ENCODE results near the gene GPR146. TPM values are rescaled to one million over a fixed set of nuclear protein-coding genes. Genes with fewer than 3 reads are reported as not detected.

Gene GPR146
- total RNA-seq, 6 experiments from 2014 or later = 13.3 to 45.3 (median 22.8) TPM

GRCh38 chr7:1093916-1094508 is 49.7 kb downstream of the GPR146 start:
- H3K4me1 ChIP-seq = peaks cover 0 to 48% (median 17%) of the 10 kb centered on the region in 4 donors
- ATAC-seq (no peak), DNase-seq (peak in 1 of 3 donors; percentile 54)
- WGBS (ENCODE audit: insufficient coverage, low coverage, low lambda C conversion rate, missing lambda C conversion rate) = 72% methylated on average over 11 of the region's 20 CpGs
- H3K27ac ChIP-seq = peak overlapping the region in 2 of 3 donors; percentile 72 to 84
- peaks cover 0 to 7% (median 0%) of the 10 kb centered on the region in 4 donors for H3K36me3 ChIP-seq
- TF ChIP-seq POLR2A (IDR thresholded peaks at IDR 0.05) = no peak
- TF ChIP-seq, protein P1, sequence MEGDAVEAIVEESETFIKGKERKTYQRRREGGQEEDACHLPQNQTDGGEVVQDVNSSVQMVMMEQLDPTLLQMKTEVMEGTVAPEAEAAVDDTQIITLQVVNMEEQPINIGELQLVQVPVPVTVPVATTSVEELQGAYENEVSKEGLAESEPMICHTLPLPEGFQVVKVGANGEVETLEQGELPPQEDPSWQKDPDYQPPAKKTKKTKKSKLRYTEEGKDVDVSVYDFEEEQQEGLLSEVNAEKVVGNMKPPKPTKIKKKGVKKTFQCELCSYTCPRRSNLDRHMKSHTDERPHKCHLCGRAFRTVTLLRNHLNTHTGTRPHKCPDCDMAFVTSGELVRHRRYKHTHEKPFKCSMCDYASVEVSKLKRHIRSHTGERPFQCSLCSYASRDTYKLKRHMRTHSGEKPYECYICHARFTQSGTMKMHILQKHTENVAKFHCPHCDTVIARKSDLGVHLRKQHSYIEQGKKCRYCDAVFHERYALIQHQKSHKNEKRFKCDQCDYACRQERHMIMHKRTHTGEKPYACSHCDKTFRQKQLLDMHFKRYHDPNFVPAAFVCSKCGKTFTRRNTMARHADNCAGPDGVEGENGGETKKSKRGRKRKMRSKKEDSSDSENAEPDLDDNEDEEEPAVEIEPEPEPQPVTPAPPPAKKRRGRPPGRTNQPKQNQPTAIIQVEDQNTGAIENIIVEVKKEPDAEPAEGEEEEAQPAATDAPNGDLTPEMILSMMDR (IDR thresholded peaks at IDR 0.05) = no peak
- no peaks in the 10 kb centered on the region for H3K9me3 ChIP-seq
- peak overlapping the region in 1 of 3 donors; percentile 10 for H3K4me3 ChIP-seq
- H3K27me3 ChIP-seq = no peaks in the 10 kb centered on the region
- intact Hi-C loops (cut with DNase I) = no loop called here

GRCh38 chr7:1094870-1095269 is 50.5 kb downstream of the GPR146 start:
- Histone ChIP-seq H3K4me3 (no peak overlapping the region), H3K27me3 (no peaks in the 10 kb centered on the region), H3K9me3 (no peaks in the 10 kb centered on the region), H3K4me1 (peaks cover 0 to 41% (median 17%) of the 10 kb centered on the region in 4 donors), H3K36me3 (peaks cover 0 to 7% (median 0%) of the 10 kb centered on the region in 4 donors), H3K27ac (peak overlapping the region in 1 of 3 donors; percentile 84)
- intact Hi-C loops (cut with DNase I) = no loop called here
- ATAC-seq = no peak
- TF ChIP-seq, protein P1 (IDR thresholded peaks at IDR 0.05) = no peak
- TF ChIP-seq POLR2A (IDR thresholded peaks at IDR 0.05) = no peak
- WGBS (ENCODE audit: insufficient coverage, low coverage, low lambda C conversion rate, missing lambda C conversion rate) = 83% methylated on average over 2 of the region's 14 CpGs
- DNase-seq = no peak

DNA sequence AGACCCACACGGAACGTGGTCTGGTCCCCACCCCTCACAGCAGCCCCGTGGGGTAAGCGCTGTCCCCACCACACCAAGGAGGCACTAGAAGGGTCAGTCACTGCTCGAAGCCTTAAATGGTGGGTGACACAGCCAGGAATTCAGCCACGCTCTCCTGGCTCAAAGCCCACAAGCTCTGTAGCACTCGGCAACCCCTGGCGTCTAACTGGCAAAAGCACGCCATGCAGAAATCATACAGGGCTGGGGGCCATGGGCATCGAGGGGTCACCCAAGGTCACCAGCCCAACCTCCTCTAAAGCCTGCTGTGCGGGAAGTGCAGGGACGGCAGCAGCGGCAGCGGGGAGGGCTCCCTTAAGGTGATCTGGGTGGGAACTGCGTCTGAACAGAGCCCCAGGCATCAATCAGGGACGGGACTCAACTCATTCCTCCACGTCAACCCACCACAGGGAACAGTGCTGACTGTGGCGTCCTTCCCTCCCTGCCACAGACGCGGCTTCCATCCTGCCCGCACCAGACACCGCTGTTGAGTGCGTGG is 51.3 kb downstream of the GPR146 start:
- intact Hi-C loops (cut with DNase I) = no loop called here
- TF ChIP-seq, protein P1 (IDR thresholded peaks at IDR 0.05) = no peak
- no peak for TF ChIP-seq POLR2A (IDR thresholded peaks at IDR 0.05)
- H3K9me3 ChIP-seq = no peaks in the 10 kb centered on the region
- no peak for DNase-seq
- peak overlapping the region in 2 of 3 donors; percentile 5 to 41 for H3K4me3 ChIP-seq
- H3K36me3 ChIP-seq = peaks cover 0 to 7% (median 0%) of the 10 kb centered on the region in 4 donors
- peak overlapping the region in 2 of 3 donors; percentile 46 to 78 for H3K27ac ChIP-seq
- H3K4me1 ChIP-seq = peaks cover 0 to 40% (median 17%) of the 10 kb centered on the region in 4 donors
- no peaks in the 10 kb centered on the region for H3K27me3 ChIP-seq
- 85% methylated on average over 6 of the region's 23 CpGs for WGBS (ENCODE audit: insufficient coverage, low coverage, low lambda C conversion rate, missing lambda C conversion rate)
- no peak for ATAC-seq

DNA sequence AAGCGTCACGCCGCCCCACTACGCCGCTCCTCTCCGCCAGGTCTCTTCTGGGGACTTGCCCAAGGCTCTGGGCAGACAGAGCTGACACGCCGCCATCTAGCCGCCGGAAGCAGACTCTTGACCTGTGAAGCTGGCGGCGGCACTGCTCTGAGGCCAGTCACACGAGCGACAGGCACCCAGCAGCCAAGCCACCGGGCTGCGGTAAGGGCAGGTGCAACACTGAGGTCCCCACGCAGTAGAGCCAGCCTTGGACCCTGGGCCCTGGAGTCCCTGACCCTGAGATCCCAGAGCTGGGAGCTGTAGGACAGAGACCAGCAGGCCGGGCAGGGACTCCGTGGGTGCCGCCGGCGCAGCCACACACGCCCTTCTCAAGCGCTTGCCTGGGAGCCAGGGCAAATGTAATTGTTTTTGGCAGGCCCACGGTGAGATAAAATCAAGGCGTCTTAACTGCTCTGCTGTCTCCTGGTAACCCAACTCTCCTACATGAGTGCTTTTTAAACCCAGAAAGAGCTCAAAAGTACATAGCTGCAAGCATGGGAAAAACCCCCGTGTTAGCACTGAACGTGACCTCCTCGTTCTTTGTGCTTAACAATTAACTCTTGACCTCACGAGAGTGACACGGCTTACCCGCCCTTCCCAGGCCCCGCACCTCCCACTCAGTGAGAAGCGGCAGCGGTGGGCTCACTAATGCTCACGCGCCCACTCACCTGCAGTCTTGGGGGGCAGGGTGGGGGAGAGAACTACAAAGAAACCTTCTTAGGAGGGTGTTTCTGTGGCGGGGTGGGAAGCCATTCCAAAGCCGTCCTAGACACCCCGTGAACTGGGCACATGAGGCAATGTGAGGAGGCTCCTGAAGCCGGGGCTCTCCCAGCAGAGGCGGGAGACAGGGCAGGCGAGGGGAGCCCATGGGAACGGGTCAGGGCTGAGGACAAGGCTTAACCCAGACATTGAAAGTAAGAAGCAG is 52.1 kb downstream of the GPR146 start:
- TF ChIP-seq, protein P1 (IDR thresholded peaks at IDR 0.05) = no peak
- TF ChIP-seq POLR2A (IDR thresholded peaks at IDR 0.05) = peak; percentile 58
- Histone ChIP-seq H3K36me3 (peaks cover 0 to 7% (median 0%) of the 10 kb centered on the region in 4 donors), H3K4me3 (peak overlapping the region in 2 of 3 donors; percentile 5 to 41), H3K27me3 (no peaks in the 10 kb centered on the region), H3K4me1 (peaks cover 0 to 47% (median 19%) of the 10 kb centered on the region in 4 donors), H3K27ac (peak overlapping the region in 2 of 3 donors; percentile 46 to 78), H3K9me3 (no peaks in the 10 kb centered on the region)
- intact Hi-C loops (cut with DNase I) = no loop called here
- peak; percentile 75 to 89 (median 87) for DNase-seq
- peak; percentile 66 to 78 (median 72) for ATAC-seq
- WGBS (ENCODE audit: insufficient coverage, low coverage, low lambda C conversion rate, missing lambda C conversion rate) = 63% methylated on average over 19 of the region's 44 CpGs

All from right lobe of liver (tissue), 6 donors.